GM12878 (cell line): ENCODE measurements around the gene PGM5. TPM values are rescaled to one million over a fixed set of nuclear protein-coding genes. Genes with fewer than 3 reads are reported as not detected.

Source experiments
- ATAC-seq: fragments of 200-7000 bp; cut with Tn5 transposase; 3 replicates; pipeline ENCODE4 v1.9.1; 2020; ENCODE audit warnings: mild to moderate bottlenecking, moderate library complexity
- BruUV-seq: library from RNA; stranded (reverse); fragments of 400-500 nt; replicated peaks from 2 replicates; lab custom pipeline; 2021; lab: Mats Ljungman, UMichigan
- CTCF ChIA-PET: fragments of 300-600 bp; sonication (Branson Sonifier 250); formaldehyde crosslinking; extraction: SDS; loops from one replicate; lab custom pipeline; 2021; ENCODE audit warnings: inconsistent platforms; lab: Yijun Ruan, JAX
- POLR2A ChIA-PET: fragments of 350-600 bp; formaldehyde crosslinking; extraction: SDS; loops from one replicate; lab custom pipeline; 2021; ENCODE audit warnings: inconsistent platforms; lab: Charles Lee
- RAD21 ChIA-PET: fragments of 300-600 bp; sonication (Branson Sonifier 250); formaldehyde crosslinking; loops from one replicate; lab custom pipeline; 2023; ENCODE audit warnings: antibody characterized with exemption; ENCODE audit not compliant: unreplicated experiment; lab: Charles Lee
- SMC1A ChIA-PET: fragments of 300-600 bp; sonication (Branson Sonifier 250); formaldehyde crosslinking; loops from one replicate; lab custom pipeline; 2023; ENCODE audit not compliant: unreplicated experiment, uncharacterized antibody; lab: Charles Lee
- DNase-seq: peaks from one replicate; pipeline ENCODE4 v3.0.0-alpha.2; 2011; ENCODE audit warnings: low read depth, low spot score
- FAIRE-seq: peaks from 3 replicates; lab custom pipeline; 2011; peaks lifted over from hg19 to GRCh38; lab: Jason Lieb, UNC
- H2AFZ ChIP-seq: 2 replicates; pipeline ENCODE4 v1.6.0; 2011; ENCODE audit warnings: low read depth, low read length, control low read depth; ENCODE audit not compliant: control insufficient read depth
- H3K27ac ChIP-seq: 2 replicates; pipeline ENCODE4 v1.5.1; 2011; ENCODE audit warnings: control low read depth; ENCODE audit not compliant: control insufficient read depth, insufficient read depth
- H3K27me3 ChIP-seq, 2 experiments: replicated peaks in 1 of 2; 2 replicates each; pipeline versions ENCODE4 v1.6.0 to v1.6.1; 2011; ENCODE audit warnings: low read length in 1 of 2; ENCODE audit not compliant: control insufficient read depth in 2 of 2, insufficient read depth in 2 of 2
- H3K36me3 ChIP-seq, 2 experiments: 2 replicates each; pipeline ENCODE4 v1.5.1; 2011; ENCODE audit warnings: low read length in 1 of 2; ENCODE audit not compliant: control insufficient read depth in 2 of 2, insufficient read depth in 2 of 2
- H3K4me1 ChIP-seq: 2 replicates; pipeline ENCODE4 v1.6.1; 2011; ENCODE audit warnings: mild to moderate bottlenecking, low read length, moderate library complexity, mixed read lengths; ENCODE audit not compliant: control insufficient read depth, insufficient read depth
- H3K4me2 ChIP-seq: 2 replicates; pipeline ENCODE4 v1.6.0; 2011; ENCODE audit warnings: control low read depth; ENCODE audit not compliant: control insufficient read depth, insufficient read depth
- H3K4me3 ChIP-seq: fragments of 200-600 bp; sonication (generic); 2 replicates; pipeline ENCODE4 v1.5.1; 2016
- H3K79me2 ChIP-seq: 2 replicates; pipeline ENCODE4 v1.6.0; 2011; ENCODE audit warnings: low read length; ENCODE audit not compliant: control insufficient read depth, insufficient read depth
- H3K9ac ChIP-seq: 2 replicates; pipeline ENCODE4 v1.8.0; 2011; ENCODE audit warnings: low read length, control low read depth, mixed read lengths; ENCODE audit not compliant: control insufficient read depth, insufficient read depth
- H3K9me3 ChIP-seq: replicated peaks from 3 replicates; pipeline ENCODE4 v1.5.1; 2011; ENCODE audit warnings: mild to moderate bottlenecking, low read length; ENCODE audit not compliant: control insufficient read depth, insufficient read depth
- H4K20me1 ChIP-seq: 2 replicates; pipeline ENCODE4 v1.6.0; 2011; ENCODE audit not compliant: control insufficient read depth, insufficient read depth
- ELK1 ChIP-seq: IDR thresholded peaks from 2 replicates; pipeline ENCODE4 v1.6.1; 2012; ENCODE audit warnings: low read depth, low read length, improper control_type of control experiment
- EP300 ChIP-seq, 2 experiments: fragments of 150-350 bp in 1 of 2; IDR thresholded peaks; 2 replicates each; pipeline ENCODE4 v1.6.1; 2011 to 2012; ENCODE audit warnings: low read depth in 2 of 2, low read length in 2 of 2, borderline replicate concordance in 1 of 2, improper control_type of control experiment in 1 of 2, inconsistent platforms in 1 of 2; ENCODE audit not compliant: control insufficient read depth in 1 of 2
- EZH2 ChIP-seq: IDR thresholded peaks from 2 replicates; pipeline ENCODE4 v1.6.1; 2012; ENCODE audit warnings: low read depth, mild to moderate bottlenecking, control low read depth, inconsistent platforms, low read length, borderline replicate concordance; ENCODE audit not compliant: control insufficient read depth
- FOXK2 ChIP-seq: fragments of 450-650 bp; IDR thresholded peaks from 2 replicates; pipeline ENCODE4 v1.6.1; 2017; ENCODE audit warnings: mild to moderate bottlenecking, moderate library complexity
- GATAD2B ChIP-seq: fragments of 450-650 bp; conservative IDR thresholded peaks from 2 replicates; pipeline ENCODE4 v1.6.1; 2017; ENCODE audit warnings: low read depth, mild to moderate bottlenecking, moderate library complexity
- HDAC2 ChIP-seq: fragments of 200-600 bp; sonication (generic); IDR thresholded peaks from 2 replicates; pipeline ENCODE4 v1.6.1; 2017
- HSF1 ChIP-seq: fragments of 150-350 bp; IDR thresholded peaks from 2 replicates; pipeline ENCODE4 v1.6.1; 2014; ENCODE audit warnings: mild to moderate bottlenecking, low read depth, low read length
- IRF4 ChIP-seq: IDR thresholded peaks from 2 replicates; pipeline ENCODE4 v1.6.1; 2011; ENCODE audit warnings: low read depth, low read length
- MEF2B ChIP-seq: fragments of 450-650 bp; IDR thresholded peaks from 2 replicates; pipeline ENCODE4 v1.6.1; 2018; ENCODE audit warnings: mild to moderate bottlenecking, moderate library complexity; ENCODE audit not compliant: partially characterized antibody, poor library complexity, severe bottlenecking
- MTA2 ChIP-seq: fragments of 450-650 bp; IDR thresholded peaks from 2 replicates; pipeline ENCODE4 v1.6.1; 2016; ENCODE audit warnings: low read depth, mild to moderate bottlenecking, moderate library complexity
- RAD21 ChIP-seq: IDR thresholded peaks from 2 replicates; pipeline ENCODE4 v1.6.1; 2011; ENCODE audit warnings: mild to moderate bottlenecking, low read depth, low read length, moderate library complexity; ENCODE audit not compliant: insufficient read depth
- RCOR1 ChIP-seq: conservative IDR thresholded peaks from 2 replicates; pipeline ENCODE4 v1.6.1; 2012; ENCODE audit warnings: low read depth, low read length, improper control_type of control experiment
- SRF ChIP-seq, 2 experiments: IDR thresholded peaks; 2 replicates each; pipeline ENCODE4 v1.6.1; 2011; ENCODE audit warnings: low read depth in 2 of 2, low read length in 2 of 2, mild to moderate bottlenecking in 1 of 2, moderate library complexity in 1 of 2
- STAT1 ChIP-seq: fragments of 450-650 bp; conservative IDR thresholded peaks from 2 replicates; pipeline ENCODE4 v1.6.1; 2014; ENCODE audit warnings: antibody characterized with exemption, mild to moderate bottlenecking
- ZBTB4 ChIP-seq: fragments of 450-650 bp; formaldehyde crosslinking; IDR thresholded peaks from 2 replicates; pipeline ENCODE4 v1.4.0; 2022; ENCODE audit warnings: mild to moderate bottlenecking, moderate library complexity
- ZSCAN29 ChIP-seq: fragments of 450-650 bp; IDR thresholded peaks from 2 replicates; pipeline ENCODE4 v1.6.1; 2017; ENCODE audit warnings: mild to moderate bottlenecking, moderate library complexity
- WGBS: methylation state at CpG from one replicate; pipeline ENCODE4 v1.1.6; 2016; ENCODE audit warnings: low lambda C conversion rate; ENCODE audit not compliant: insufficient replicate concordance, insufficient coverage; ENCODE audit errors: missing lambda C conversion rate; 5-methylcytosine and 5-hydroxymethylcytosine counted together
- in situ Hi-C: fragments of 300-500 bp; cut with MboI; formaldehyde crosslinking; loops from 9 replicates; pipeline ENCODE4 v1.14.3; 2018; ENCODE audit warnings: mixed read lengths
- intact Hi-C: fragments of 100-400 bp; cut with micrococcal nuclease; formaldehyde crosslinking; loops from one replicate; pipeline ENCODE4 v1.14.2; 2022; ENCODE audit not compliant: unreplicated experiment
- polyA plus RNA-seq, 11 experiments: library from polyadenylated mRNA; depleted of rRNA in 4 of 11; unstranded in 6 of 11; stranded (reverse) in 5 of 11; fragments of >200 nt; fragmentation: Nextera tagmentation in 4 of 11; fragmentation: Illumina TruSeq in 1 of 11; extraction: Ambion mirVana in 4 of 11; extraction: Trizol in 1 of 11; gene quantifications; 1 replicate in 1 of 11; 2 replicates in 10 of 11; pipeline versions ENCODE4 v1.2.1 to v1.2.3, GENCODE V29; 2011 to 2016; ENCODE audit warnings: inconsistent platforms in 2 of 11, missing spikeins in 2 of 11, low read depth in 1 of 11
- total RNA-seq, 4 experiments: library from RNA; depleted of rRNA in 3 of 4; stranded (reverse); fragments of >200 nt in 3 of 4; fragmentation: Illumina TruSeq in 1 of 4; extraction: Trizol in 1 of 4; gene quantifications; 2 replicates each; pipeline versions ENCODE4 v1.2.1 to v1.2.3, GENCODE V29; 2013 to 2021

Gene PGM5
- total and polyA plus RNA-seq, 10 of the 15 experiments (the other 5 are each of a cell fraction or from before 2014, with no cell fraction given) = 0.28 to 0.73 TPM; not detected in 8

- TF ChIP-seq ELK1 = no peak
Observed at GRCh38 chr9:68489646-68490045, 133.2 kb downstream of the PGM5 start (continued).

- Histone ChIP-seq H3K9me3 (no peaks in the 10 kb centered on the region), H4K20me1 (no peaks in the 10 kb centered on the region), H3K9ac (no peak overlapping the region), H3K4me2 (no peak overlapping the region), H3K79me2 (no peaks in the 10 kb centered on the region), H3K4me3 (no peak overlapping the region), H3K36me3 (no peaks in the 10 kb centered on the region), H3K27me3 (peaks cover 2 to 11% of the 10 kb centered on the region in 2 experiments; a peak in 3 of 4 replicates), H3K4me1 (no peaks in the 10 kb centered on the region), H3K27ac (no peak overlapping the region), H2AFZ (no peak overlapping the region)
- in situ Hi-C loops = no loop called here
- no peak for ATAC-seq
- ChIA-PET CTCF (no interaction called here), RAD21 (no interaction called here), POLR2A (no interaction called here), SMC1A (no interaction called here)
- no TSS peak for BruUV-seq
- no peak for FAIRE-seq
- WGBS = 35% methylated on average over 6 of the region's 6 CpGs
- no peak for TF ChIP-seq ZBTB4 (CRISPR knock-in tag)
- no peak for TF ChIP-seq GATAD2B
- TF ChIP-seq MTA2 = no peak
- no peak for TF ChIP-seq ZSCAN29
- TF ChIP-seq SRF (IDR thresholded peaks at IDR 0.05; ENCODE audit: low read depth in 2 of 2, low read length in 2 of 2) = no peak
- no peak for TF ChIP-seq HDAC2
- TF ChIP-seq HSF1 = no peak
- TF ChIP-seq FOXK2 = no peak
- no peak for TF ChIP-seq MEF2B
- no peak for TF ChIP-seq RAD21
- TF ChIP-seq EP300 (IDR thresholded peaks at IDR 0.05; ENCODE audit: borderline replicate concordance in 1 of 2, control insufficient read depth in 1 of 2, low read depth in 2 of 2, low read length in 2 of 2) = no peak
- TF ChIP-seq STAT1 = no peak
- TF ChIP-seq EZH2 = no peak
- no peak for TF ChIP-seq RCOR1
- TF ChIP-seq IRF4 = no peak
- intact Hi-C loops = no loop called here
- no peak for DNase-seq
Observed at GRCh38 chr9:68492806-68493205, 136.4 kb downstream of the PGM5 start.
